ENCODE measurements around the gene COG5.

Gene COG5

DNA sequence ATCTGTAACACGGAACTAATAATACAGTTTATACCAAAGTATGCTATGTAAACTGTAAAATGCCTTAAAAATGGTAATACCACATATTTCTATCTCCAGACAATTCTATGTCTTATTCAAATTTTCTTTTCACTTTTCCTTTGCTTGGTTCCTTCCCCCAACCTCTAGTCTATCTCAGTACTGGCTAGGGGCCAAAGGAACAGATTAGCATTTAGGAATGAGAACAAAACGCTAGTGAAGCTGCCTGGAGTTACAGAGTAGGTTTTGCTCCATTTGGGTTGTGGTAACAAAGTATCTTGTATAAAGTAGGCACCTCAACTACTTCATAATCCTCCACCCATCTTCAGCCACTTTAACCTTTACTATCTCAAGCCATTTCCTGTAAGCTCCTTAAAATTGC, 300.9 kb downstream of the COG5 start:
- H3K9me3 ChIP-seq (ENCODE audit: control insufficient read depth, low read length) = no peaks in the 10 kb centered on the region
- peaks cover 4% of the 10 kb centered on the region for H3K4me1 ChIP-seq
- no peak overlapping the region for H3K27ac ChIP-seq
- H3K9ac ChIP-seq = no peak overlapping the region
- H3K36me3 ChIP-seq (ENCODE audit: control insufficient read depth, insufficient read depth, low read length) = no peaks in the 10 kb centered on the region
- no peak overlapping the region for H3K4me3 ChIP-seq (ENCODE audit: low read depth, low read length)
- H2AFZ ChIP-seq = no peak overlapping the region
- no peaks in the 10 kb centered on the region for H3K79me2 ChIP-seq
- H3K4me2 ChIP-seq (ENCODE audit: low read length) = no peak overlapping the region
- H3K27me3 ChIP-seq (ENCODE audit: control insufficient read depth, insufficient read depth, low read length) = no peaks in the 10 kb centered on the region
- TF ChIP-seq, protein P1, sequence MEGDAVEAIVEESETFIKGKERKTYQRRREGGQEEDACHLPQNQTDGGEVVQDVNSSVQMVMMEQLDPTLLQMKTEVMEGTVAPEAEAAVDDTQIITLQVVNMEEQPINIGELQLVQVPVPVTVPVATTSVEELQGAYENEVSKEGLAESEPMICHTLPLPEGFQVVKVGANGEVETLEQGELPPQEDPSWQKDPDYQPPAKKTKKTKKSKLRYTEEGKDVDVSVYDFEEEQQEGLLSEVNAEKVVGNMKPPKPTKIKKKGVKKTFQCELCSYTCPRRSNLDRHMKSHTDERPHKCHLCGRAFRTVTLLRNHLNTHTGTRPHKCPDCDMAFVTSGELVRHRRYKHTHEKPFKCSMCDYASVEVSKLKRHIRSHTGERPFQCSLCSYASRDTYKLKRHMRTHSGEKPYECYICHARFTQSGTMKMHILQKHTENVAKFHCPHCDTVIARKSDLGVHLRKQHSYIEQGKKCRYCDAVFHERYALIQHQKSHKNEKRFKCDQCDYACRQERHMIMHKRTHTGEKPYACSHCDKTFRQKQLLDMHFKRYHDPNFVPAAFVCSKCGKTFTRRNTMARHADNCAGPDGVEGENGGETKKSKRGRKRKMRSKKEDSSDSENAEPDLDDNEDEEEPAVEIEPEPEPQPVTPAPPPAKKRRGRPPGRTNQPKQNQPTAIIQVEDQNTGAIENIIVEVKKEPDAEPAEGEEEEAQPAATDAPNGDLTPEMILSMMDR (IDR thresholded peaks at IDR 0.05) = no peak

DNA sequence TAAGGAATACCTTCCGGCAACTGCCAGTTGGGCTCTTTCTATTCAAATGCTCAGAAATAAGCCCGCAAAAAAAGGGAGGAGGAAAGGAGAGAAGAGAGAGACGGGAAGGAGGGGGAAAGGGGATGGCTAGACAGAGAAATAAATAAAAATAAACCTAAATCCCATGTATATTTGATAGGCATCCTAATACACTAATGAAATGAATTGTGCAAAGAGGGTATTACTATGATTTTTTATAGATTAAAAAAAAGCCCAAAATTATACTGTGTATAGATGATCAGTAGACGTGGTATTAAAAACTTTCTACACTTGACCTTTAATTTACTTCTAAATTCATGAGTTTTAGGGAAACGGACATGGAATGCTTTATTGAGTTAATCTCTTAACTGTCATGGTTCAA, 305.0 kb downstream of the COG5 start:
- Histone ChIP-seq H3K4me3 (ENCODE audit: low read depth, low read length) (no peak overlapping the region), H3K36me3 (ENCODE audit: control insufficient read depth, insufficient read depth, low read length) (no peaks in the 10 kb centered on the region), H3K79me2 (no peaks in the 10 kb centered on the region), H3K4me2 (ENCODE audit: low read length) (no peak overlapping the region), H3K9ac (no peak overlapping the region), H3K4me1 (peaks cover 4% of the 10 kb centered on the region), H3K9me3 (ENCODE audit: control insufficient read depth, low read length) (no peaks in the 10 kb centered on the region), H2AFZ (no peak overlapping the region), H3K27me3 (ENCODE audit: control insufficient read depth, insufficient read depth, low read length) (no peaks in the 10 kb centered on the region), H3K27ac (no peak overlapping the region)
- TF ChIP-seq, protein P1 (IDR thresholded peaks at IDR 0.05) = no peak

DNA sequence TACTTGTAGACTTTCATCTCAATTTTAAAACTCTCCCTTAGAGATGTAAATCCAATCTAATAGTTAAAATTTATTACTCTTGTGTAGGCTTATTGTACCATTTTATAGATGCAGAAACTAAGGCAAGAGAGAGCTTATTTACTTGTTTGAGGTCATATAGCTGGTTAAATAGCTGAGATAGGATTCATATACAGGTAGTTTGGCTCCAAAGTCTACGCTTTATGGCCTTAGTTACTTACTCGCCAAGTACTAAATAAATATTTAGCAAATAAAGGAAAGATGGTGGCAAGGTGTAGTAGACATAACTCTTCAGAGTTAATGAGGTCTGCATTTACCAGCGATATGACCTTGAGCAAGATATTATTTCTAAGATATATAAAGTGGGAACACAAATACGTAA, 308.1 kb downstream of the COG5 start:
- Histone ChIP-seq H3K36me3 (ENCODE audit: control insufficient read depth, insufficient read depth, low read length) (no peaks in the 10 kb centered on the region), H3K9me3 (ENCODE audit: control insufficient read depth, low read length) (no peaks in the 10 kb centered on the region), H3K79me2 (no peaks in the 10 kb centered on the region), H3K4me2 (ENCODE audit: low read length) (no peak overlapping the region), H3K9ac (no peak overlapping the region), H3K27ac (no peak overlapping the region), H3K27me3 (ENCODE audit: control insufficient read depth, insufficient read depth, low read length) (no peaks in the 10 kb centered on the region), H3K4me3 (ENCODE audit: low read depth, low read length) (no peak overlapping the region), H2AFZ (no peak overlapping the region), H3K4me1 (no peaks in the 10 kb centered on the region)
- TF ChIP-seq, protein P1 (IDR thresholded peaks at IDR 0.05) = no peak

GRCh38 chr7:107254398-107254985, 309.2 kb downstream of the COG5 start:
- H3K36me3 ChIP-seq (ENCODE audit: control insufficient read depth, insufficient read depth, low read length) = no peaks in the 10 kb centered on the region
- no peaks in the 10 kb centered on the region for H3K9me3 ChIP-seq (ENCODE audit: control insufficient read depth, low read length)
- TF ChIP-seq, protein P1 (IDR thresholded peaks at IDR 0.05) = no peak
- H3K9ac ChIP-seq = no peak overlapping the region
- no peak overlapping the region for H3K27ac ChIP-seq
- no peaks in the 10 kb centered on the region for H3K27me3 ChIP-seq (ENCODE audit: control insufficient read depth, insufficient read depth, low read length)
- H3K79me2 ChIP-seq = no peaks in the 10 kb centered on the region
- H3K4me1 ChIP-seq = no peaks in the 10 kb centered on the region
- no peak overlapping the region for H2AFZ ChIP-seq
- H3K4me2 ChIP-seq (ENCODE audit: low read length) = no peak overlapping the region
- no peak overlapping the region for H3K4me3 ChIP-seq (ENCODE audit: low read depth, low read length)

GRCh38 chr7:107253599-107253998, 310.1 kb downstream of the COG5 start:
- H3K9me3 ChIP-seq (ENCODE audit: control insufficient read depth, low read length) = no peaks in the 10 kb centered on the region
- H3K36me3 ChIP-seq (ENCODE audit: control insufficient read depth, insufficient read depth, low read length) = no peaks in the 10 kb centered on the region
- H3K27me3 ChIP-seq (ENCODE audit: control insufficient read depth, insufficient read depth, low read length) = no peaks in the 10 kb centered on the region
- no peaks in the 10 kb centered on the region for H3K4me1 ChIP-seq
- no peak overlapping the region for H3K9ac ChIP-seq
- H3K79me2 ChIP-seq = no peaks in the 10 kb centered on the region
- no peak overlapping the region for H3K4me2 ChIP-seq (ENCODE audit: low read length)
- H3K27ac ChIP-seq = no peak overlapping the region
- TF ChIP-seq, protein P1 (IDR thresholded peaks at IDR 0.05) = no peak
- H3K4me3 ChIP-seq (ENCODE audit: low read depth, low read length) = no peak overlapping the region
- no peak overlapping the region for H2AFZ ChIP-seq

Data from parathyroid adenoma (tissue), 2 donors.